ENCODE data around the gene OR1F1. TPM values are rescaled to one million over a fixed set of nuclear protein-coding genes. Genes with fewer than 3 reads are reported as not detected.

OR1F1 gene
- total RNA-seq, 1 experiment from 2014 or later = not detected

DNA sequence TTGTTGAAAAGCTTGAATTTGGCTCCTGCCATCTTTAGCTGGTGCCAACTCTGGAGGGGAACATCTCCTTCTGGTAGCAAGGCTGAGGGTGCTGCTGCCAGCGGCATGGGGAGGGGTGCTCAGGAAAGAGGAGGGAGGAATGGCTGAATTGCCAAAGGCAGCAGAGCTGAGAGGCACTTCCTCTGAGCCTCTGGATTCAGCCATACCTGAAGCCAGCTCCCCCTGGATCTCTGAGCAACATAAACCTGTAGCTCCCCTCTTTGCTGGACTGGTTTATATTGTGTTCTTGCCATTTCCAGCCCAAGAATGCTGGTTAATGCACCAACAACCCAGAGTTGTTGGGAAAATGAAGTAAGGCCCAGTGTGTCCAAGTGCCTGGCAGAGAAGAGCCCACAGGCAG, 61.0 kb downstream of the OR1F1 start:
- DNase-seq (ENCODE audit: low spot score) = no peak

DNA sequence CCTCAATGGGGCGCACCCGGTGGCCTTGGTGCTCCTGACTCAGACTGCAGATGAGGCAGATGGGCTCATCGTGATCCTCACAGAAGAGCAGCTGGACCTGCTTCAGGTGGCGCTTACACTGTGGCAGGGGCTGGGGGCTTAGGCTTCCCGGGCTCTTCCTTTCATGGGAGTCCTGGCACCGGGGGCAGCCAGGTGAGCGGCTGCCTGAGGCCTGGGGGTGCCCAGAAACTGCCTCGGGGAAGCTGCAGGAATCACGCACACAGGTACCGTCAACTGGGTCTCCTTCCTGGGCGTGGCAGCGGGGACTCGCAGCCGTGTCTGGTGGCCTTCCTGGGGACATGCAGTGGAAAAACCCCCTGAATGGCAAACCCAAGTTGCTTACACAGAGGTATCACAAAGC, 61.4 kb downstream of the OR1F1 start:
- no peak for DNase-seq (ENCODE audit: low spot score)

DNA sequence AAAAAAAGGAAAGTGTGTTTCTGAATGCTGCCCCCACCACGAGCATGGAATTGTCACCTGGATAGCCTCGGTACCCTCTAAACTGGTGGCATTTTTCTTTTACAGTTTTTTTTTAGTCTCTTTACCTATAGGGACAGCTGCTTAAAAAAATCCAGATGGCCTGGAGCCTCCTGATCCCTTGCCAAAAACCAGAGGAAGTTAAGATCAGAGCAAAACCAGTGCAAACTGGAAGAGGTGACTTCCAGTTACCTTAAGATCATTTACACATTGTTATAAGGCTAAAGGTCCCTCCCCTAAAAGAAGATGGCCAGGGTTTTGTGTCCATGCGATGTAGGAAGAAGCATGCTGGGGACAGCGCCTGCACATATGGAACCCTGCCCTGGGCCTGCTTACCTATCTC, 65.0 kb downstream of the OR1F1 start:
- DNase-seq (ENCODE audit: low spot score) = no peak

DNA sequence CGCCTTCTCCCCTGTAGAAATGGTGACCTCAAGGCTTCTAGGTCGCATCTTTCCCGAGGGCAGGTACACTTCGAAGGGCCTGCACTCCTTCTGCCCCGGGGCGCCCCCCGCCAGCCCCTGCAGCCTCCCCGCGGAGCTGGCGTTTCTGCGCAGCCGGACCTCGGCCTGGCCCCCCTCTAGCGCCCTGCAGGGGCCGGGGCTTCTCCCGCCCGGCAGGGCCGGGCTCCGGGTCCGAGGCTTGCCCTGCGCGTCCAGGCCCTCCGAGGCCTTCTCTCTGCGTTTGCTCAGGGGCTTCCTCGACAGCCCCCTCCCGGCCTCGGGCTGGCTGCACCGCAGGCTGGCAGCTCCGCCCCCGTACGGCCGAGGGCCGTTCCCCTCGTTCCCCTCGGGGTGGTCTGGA, 66.3 kb downstream of the OR1F1 start:
- no peak for DNase-seq (ENCODE audit: low spot score)

Other genes starting within 250 kb of the OR1F1 start
- 1.7 and 3.5 TPM in 2 replicates for gene KREMEN2, start 223.9 kb upstream of the OR1F1 start, total RNA-seq (2014; rRNA removed; shearing (Covaris generic))
- 39.2 and 47.4 TPM in 2 replicates for gene PAQR4, start 218.9 kb upstream of the OR1F1 start, total RNA-seq (2014; rRNA removed; shearing (Covaris generic))
- 50.8 and 63.1 TPM in 2 replicates for gene PKMYT1, start 207.8 kb upstream of the OR1F1 start, total RNA-seq (2014; rRNA removed; shearing (Covaris generic))
- 0.16 TPM in 1 of 2 replicates, not detected in the other for gene CLDN9, start 175.3 kb upstream of the OR1F1 start, total RNA-seq (2014; rRNA removed; shearing (Covaris generic))
- 0.41 TPM in 1 of 2 replicates, not detected in the other for gene CLDN6, start 170.0 kb upstream of the OR1F1 start, total RNA-seq (2014; rRNA removed; shearing (Covaris generic))
- gene TNFRSF12A, start 167.8 kb upstream of the OR1F1 start, total RNA-seq (2014; rRNA removed; shearing (Covaris generic)) = 510 and 551 TPM in 2 replicates
- 54.7 and 71.1 TPM in 2 replicates for gene HCFC1R1, start 164.3 kb upstream of the OR1F1 start, total RNA-seq (2014; rRNA removed; shearing (Covaris generic))
- gene THOC6, start 164.2 kb upstream of the OR1F1 start, total RNA-seq (2014; rRNA removed; shearing (Covaris generic)) = 32.1 and 35.2 TPM in 2 replicates
- not detected in 2 replicates for gene BICDL2, start 151.3 kb upstream of the OR1F1 start, total RNA-seq (2014; rRNA removed; shearing (Covaris generic))
- gene MMP25, start 141.6 kb upstream of the OR1F1 start, total RNA-seq (2014; rRNA removed; shearing (Covaris generic)) = 0.53 and 1.6 TPM in 2 replicates
- 113 and 115 TPM in 2 replicates for gene IL32, start 122.6 kb upstream of the OR1F1 start, total RNA-seq (2014; rRNA removed; shearing (Covaris generic))
- gene ZSCAN10, start 88.9 kb upstream of the OR1F1 start, total RNA-seq (2014; rRNA removed; shearing (Covaris generic)) = not detected in 2 replicates
- gene ZNF205, start 75.6 kb upstream of the OR1F1 start, total RNA-seq (2014; rRNA removed; shearing (Covaris generic)) = 21.0 and 22.4 TPM in 2 replicates
- gene ZNF213, start 53.2 kb upstream of the OR1F1 start, total RNA-seq (2014; rRNA removed; shearing (Covaris generic)) = 2.1 and 4.6 TPM in 2 replicates
- gene ZNF200, start 47.0 kb downstream of the OR1F1 start, total RNA-seq (2014; rRNA removed; shearing (Covaris generic)) = 14.6 and 17.2 TPM in 2 replicates
- 0.29 TPM in 1 of 2 replicates, not detected in the other for gene MEFV, start 68.4 kb downstream of the OR1F1 start, total RNA-seq (2014; rRNA removed; shearing (Covaris generic))
- 37.0 and 63.5 TPM in 2 replicates for gene ZNF263, start 95.3 kb downstream of the OR1F1 start, total RNA-seq (2014; rRNA removed; shearing (Covaris generic))
- gene TIGD7, start 117.2 kb downstream of the OR1F1 start, total RNA-seq (2014; rRNA removed; shearing (Covaris generic)) = 7.0 and 11.0 TPM in 2 replicates
- 20.2 and 26.1 TPM in 2 replicates for gene ZNF75A, start 117.3 kb downstream of the OR1F1 start, total RNA-seq (2014; rRNA removed; shearing (Covaris generic))
- not detected in 2 replicates for gene OR2C1, start 167.7 kb downstream of the OR1F1 start, total RNA-seq (2014; rRNA removed; shearing (Covaris generic))
- 12.3 and 16.9 TPM in 2 replicates for gene ZSCAN32, start 212.8 kb downstream of the OR1F1 start, total RNA-seq (2014; rRNA removed; shearing (Covaris generic))
- 15.8 and 18.7 TPM in 2 replicates for gene ZNF174, start 213.0 kb downstream of the OR1F1 start, total RNA-seq (2014; rRNA removed; shearing (Covaris generic))